Measurements from ENCODE around the gene ATG14.

GRCh38 chr14:55336162-55336561, 75.5 kb downstream of the ATG14 start:
- TF ChIP-seq POLR2A (IDR thresholded peaks at IDR 0.05) (no peak), CTCF (IDR thresholded peaks at IDR 0.05) (no peak)

All from Peyer's patch (tissue), 4 donors.